GM12892 (cell line): ENCODE measurements around the gene LITAF.
"Not testable (repeated sequence)": the region's sequence is repeated elsewhere in the genome, so short reads cannot be mapped to it uniquely, and the experiment has no call there.

Experiments
- DNase-seq: peaks from one replicate; pipeline ENCODE4 v3.0.0; 2011; ENCODE audit not compliant: insufficient read length
- FAIRE-seq: peaks from 2 replicates; lab custom pipeline; 2011; peaks lifted over from hg19 to GRCh38; lab: Jason Lieb, UNC
- POLR2A ChIP-seq: IDR thresholded peaks from 2 replicates; pipeline ENCODE4 v1.6.1; 2011; ENCODE audit warnings: low read depth, low read length, control low read depth
- POLR2AphosphoS5 ChIP-seq: IDR thresholded peaks from 2 replicates; pipeline ENCODE4 v1.6.1; 2011; ENCODE audit warnings: low read depth, low read length, control low read depth
- TAF1 ChIP-seq: IDR thresholded peaks from 2 replicates; pipeline ENCODE4 v1.6.1; 2011; ENCODE audit warnings: low read depth, mild to moderate bottlenecking, control low read depth, low read length, borderline replicate concordance

LITAF gene

GRCh38 chr16:11604783-11605563 is 18.3 kb upstream of the LITAF start:
- DNase-seq = no peak
- TF ChIP-seq POLR2AphosphoS5 (no peak), POLR2A (no peak), TAF1 (no peak)
- FAIRE-seq = no peak

- not testable (repeated sequence) for FAIRE-seq, DNase-seq
These were observed 17.6 kb upstream of the LITAF start for GRCh38 chr16:11604296-11604695.

- no peak for TF ChIP-seq TAF1
- TF ChIP-seq POLR2A = no peak
- TF ChIP-seq POLR2AphosphoS5 = no peak
- FAIRE-seq = no peak
- no peak for DNase-seq
These were observed 16.6 kb upstream of the LITAF start for GRCh38 chr16:11603331-11603750.

GRCh38 chr16:11602321-11602720 is 15.6 kb upstream of the LITAF start:
- DNase-seq (no peak), FAIRE-seq (no peak)

GRCh38 chr16:11601911-11602310 is 15.2 kb upstream of the LITAF start:
- FAIRE-seq (no peak), DNase-seq (no peak)
- TF ChIP-seq TAF1 = no peak
- TF ChIP-seq POLR2A = no peak

More at GRCh38 chr16:11602321-11602720, 15.6 kb upstream of the LITAF start:
- TF ChIP-seq POLR2AphosphoS5 (no peak), TAF1 (no peak), POLR2A (no peak)

GRCh38 chr16:11601425-11601824 is 14.7 kb upstream of the LITAF start:
- no peak for FAIRE-seq
- TF ChIP-seq POLR2AphosphoS5 (no peak), POLR2A (no peak), TAF1 (no peak)

GRCh38 chr16:11599579-11599978 is 12.9 kb upstream of the LITAF start:
- no peak for FAIRE-seq
- TF ChIP-seq POLR2A = no peak
- TF ChIP-seq POLR2AphosphoS5 = no peak
- TF ChIP-seq TAF1 = no peak
- no peak for DNase-seq

More at GRCh38 chr16:11601425-11601824, 14.7 kb upstream of the LITAF start:
- no peak for DNase-seq

GRCh38 chr16:11597235-11598095 is 10.7 kb upstream of the LITAF start:
- DNase-seq (no peak), FAIRE-seq (no peak)
- TF ChIP-seq POLR2A (no peak), TAF1 (no peak), POLR2AphosphoS5 (no peak)

- TF ChIP-seq POLR2A = no peak
- TF ChIP-seq TAF1 = no peak
- TF ChIP-seq POLR2AphosphoS5 = no peak
- FAIRE-seq (no peak), DNase-seq (no peak)
These were observed 10.0 kb upstream of the LITAF start for GRCh38 chr16:11596572-11597226.

GRCh38 chr16:11593581-11593980 is 6.9 kb upstream of the LITAF start:
- no peak for DNase-seq
- no peak for TF ChIP-seq TAF1
- TF ChIP-seq POLR2A = no peak
- TF ChIP-seq POLR2AphosphoS5 = no peak
- FAIRE-seq = no peak

GRCh38 chr16:11593076-11593475 is 6.4 kb upstream of the LITAF start:
- not testable (repeated sequence) for FAIRE-seq, DNase-seq

GRCh38 chr16:11591630-11592029 is 4.9 kb upstream of the LITAF start:
- not testable (repeated sequence) for DNase-seq, FAIRE-seq
